Fibroblast of mammary gland (primary cell): ENCODE data around the gene PANK1.

Experiments used
- DNase-seq: peaks from one replicate; pipeline ENCODE4 v3.0.0-alpha.2; 2010; ENCODE audit warnings: low read depth
- H3K4me3 ChIP-seq: 2 replicates; pipeline ENCODE4 v1.5.1; 2011; ENCODE audit warnings: low read depth, mild to moderate bottlenecking, low read length, moderate library complexity; ENCODE audit not compliant: control insufficient read depth
- CTCF ChIP-seq: conservative IDR thresholded peaks from 2 replicates; pipeline ENCODE4 v1.5.1; 2011; ENCODE audit warnings: low read depth, low read length, inconsistent platforms; ENCODE audit not compliant: control insufficient read depth, insufficient read depth

PANK1 gene

DNA sequence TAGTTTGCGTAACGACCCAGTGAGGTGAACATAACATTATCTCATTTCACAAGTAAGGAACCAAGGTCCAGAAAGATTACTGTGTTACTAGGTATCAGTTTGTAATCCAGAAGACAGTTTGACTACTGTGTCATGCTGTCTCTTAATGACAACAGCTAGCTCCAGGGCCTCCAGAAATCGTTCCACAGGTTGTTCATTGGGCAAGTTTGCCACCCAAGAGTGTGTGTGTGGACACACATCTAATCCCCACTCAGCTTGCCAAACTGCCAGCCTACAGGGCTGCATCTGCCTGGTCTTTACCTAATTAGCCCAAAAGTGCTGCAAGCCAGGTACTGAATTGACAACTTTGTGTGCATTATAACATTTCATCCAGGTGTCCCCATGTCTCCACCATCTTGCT lies 81.7 kb downstream of the PANK1 start:
- no peak for TF ChIP-seq CTCF
- DNase-seq: no peak
- H3K4me3 ChIP-seq: no peak overlapping the region

GRCh38 chr10:89556600-89556999 lies 88.4 kb downstream of the PANK1 start:
- peak; percentile 76 for DNase-seq
- no peak for TF ChIP-seq CTCF
- H3K4me3 ChIP-seq: no peak overlapping the region

DNA sequence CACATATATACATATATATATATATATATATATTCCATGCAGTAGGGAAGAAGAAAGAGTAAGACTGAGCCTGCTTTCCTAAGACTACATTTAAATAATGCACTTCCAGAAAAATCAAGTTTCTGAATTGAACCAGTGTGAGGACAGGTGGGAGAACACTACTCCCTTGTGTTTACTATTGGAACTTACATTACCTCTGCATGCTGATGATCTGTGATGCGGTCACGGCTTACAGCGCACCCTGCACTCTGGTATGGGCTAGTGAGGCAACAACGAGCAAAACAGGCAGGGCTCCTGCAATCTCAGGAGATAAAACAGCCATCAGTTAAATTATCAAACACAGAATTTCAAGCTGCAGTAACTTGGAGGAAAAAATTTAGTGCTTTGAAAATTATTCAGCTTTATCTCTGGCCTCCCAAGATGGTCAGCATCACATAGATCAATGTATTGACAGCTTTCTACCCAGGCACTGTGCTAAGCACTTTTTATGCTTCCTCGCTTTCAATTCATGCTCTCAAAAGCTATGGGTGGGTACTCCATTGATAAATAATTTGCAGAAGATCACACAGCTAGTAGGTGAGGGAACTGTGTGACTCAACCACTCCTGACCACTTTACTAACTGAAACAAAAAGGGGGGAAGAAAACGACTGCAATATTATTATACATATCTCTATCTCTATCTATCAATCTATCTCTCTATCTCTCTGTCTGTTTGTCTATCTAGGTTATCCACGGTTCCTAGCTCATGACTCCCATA lies 89.2 kb downstream of the PANK1 start:
- peak; percentile 53 for DNase-seq
- no peak overlapping the region for H3K4me3 ChIP-seq
- peak; percentile 26 for TF ChIP-seq CTCF

GRCh38 chr10:89554433-89554832 lies 90.6 kb downstream of the PANK1 start:
- no peak overlapping the region for H3K4me3 ChIP-seq
- TF ChIP-seq CTCF: no peak
- no peak for DNase-seq

GRCh38 chr10:89553064-89553734 lies 91.8 kb downstream of the PANK1 start:
- H3K4me3 ChIP-seq: no peak overlapping the region
- no peak for TF ChIP-seq CTCF
- DNase-seq: peak; percentile 96

DNA sequence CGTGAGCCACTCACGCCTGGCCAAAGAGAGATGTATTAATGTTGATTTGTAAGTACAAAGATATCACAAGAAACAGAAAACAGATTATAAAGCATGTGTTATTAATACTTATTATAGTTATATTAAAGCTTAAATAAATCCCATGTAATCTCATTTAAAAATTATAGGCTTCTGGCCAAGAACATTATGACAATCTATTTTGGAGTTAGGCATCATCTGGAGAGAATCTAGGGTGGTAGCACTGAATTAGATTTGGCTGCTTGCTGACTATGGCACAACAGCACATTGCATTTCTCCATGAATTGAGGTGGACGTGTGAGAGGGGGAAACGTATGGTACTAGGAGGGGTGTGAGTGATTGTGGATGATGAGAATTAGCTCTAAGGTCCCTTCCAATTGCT lies 92.8 kb downstream of the PANK1 start:
- no peak overlapping the region for H3K4me3 ChIP-seq
- DNase-seq: no peak
- no peak for TF ChIP-seq CTCF
